Prostate gland (tissue), 2 donors: Measurements from ENCODE around the gene CDK4. TPM values are rescaled to one million over a fixed set of nuclear protein-coding genes. Genes with fewer than 3 reads are reported as not detected.
A peak's percentile ranks its signal among the peaks of the same experiment; 100 is the strongest.

Experiments used
- DNase-seq: peaks from one replicate; pipeline ENCODE4 v3.0.0-alpha.2; 2019; ENCODE audit warnings: low spot score
- H3K27ac ChIP-seq, 2 donors: fragments of 200-600 bp; sonication (generic); 2 replicates each; pipeline ENCODE4 v1.5.1; 2017 to 2019
- H3K27me3 ChIP-seq: fragments of 200-600 bp; sonication (generic); replicated peaks from 2 replicates; pipeline ENCODE4 v1.5.1; 2019; ENCODE audit not compliant: insufficient read depth
- H3K36me3 ChIP-seq, 2 donors: fragments of 200-600 bp; sonication (generic); 1 replicate in 1 of 2; 2 replicates in 1 of 2; pipeline versions ENCODE4 v1.5.1 to v1.8.1; 2017 to 2019
- H3K4me1 ChIP-seq: fragments of 200-600 bp; sonication (generic); replicated peaks from 2 replicates; pipeline ENCODE4 v1.5.1; 2019
- H3K4me3 ChIP-seq, 2 donors: fragments of 200-600 bp; sonication (generic); 2 replicates each; pipeline ENCODE4 v1.5.1; 2017 to 2019
- H3K9me3 ChIP-seq: fragments of 200-600 bp; sonication (generic); 2 replicates; pipeline ENCODE4 v1.5.1; 2017
- POLR2A ChIP-seq: fragments of 450-650 bp; IDR thresholded peaks from one replicate; pipeline ENCODE4 v1.6.1; 2016; ENCODE audit warnings: antibody characterized with exemption, mild to moderate bottlenecking
- POLR2AphosphoS5 ChIP-seq: sonication (generic); formaldehyde crosslinking; IDR thresholded peaks from one replicate; pipeline ENCODE4 v1.6.1; 2017; ENCODE audit warnings: antibody characterized with exemption
- WGBS: methylation state at CpG from one replicate; pipeline ENCODE4 v1.1.5; 2018; 5-methylcytosine and 5-hydroxymethylcytosine counted together
- intact Hi-C: fragments of 100-400 bp; cut with DNase I; formaldehyde crosslinking; loops from one replicate; pipeline ENCODE4 v1.14.2; 2022
- total RNA-seq, 2 donors: library from RNA; depleted of rRNA; stranded (reverse); fragments of >200 nt; gene quantifications; one replicate each; pipeline ENCODE4 v1.1.0, GENCODE V29; 2016
- TF ChIP-seq, protein P1 (sequence below), 4 experiments: fragments of 200-600 bp in 2 of 4; fragments of 450-650 bp in 2 of 4; sonication (generic) in 2 of 4; IDR thresholded peaks; 1 replicate in 3 of 4; 2 replicates in 1 of 4; pipeline ENCODE4 v1.5.1; 2016 to 2019; ENCODE audit warnings: antibody characterized with exemption in 4 of 4, mild to moderate bottlenecking in 2 of 4, moderate library complexity in 2 of 4

The CDK4 gene
- total RNA-seq, 2 donors from 2014 or later = 97.5 to 103 TPM

DNA sequence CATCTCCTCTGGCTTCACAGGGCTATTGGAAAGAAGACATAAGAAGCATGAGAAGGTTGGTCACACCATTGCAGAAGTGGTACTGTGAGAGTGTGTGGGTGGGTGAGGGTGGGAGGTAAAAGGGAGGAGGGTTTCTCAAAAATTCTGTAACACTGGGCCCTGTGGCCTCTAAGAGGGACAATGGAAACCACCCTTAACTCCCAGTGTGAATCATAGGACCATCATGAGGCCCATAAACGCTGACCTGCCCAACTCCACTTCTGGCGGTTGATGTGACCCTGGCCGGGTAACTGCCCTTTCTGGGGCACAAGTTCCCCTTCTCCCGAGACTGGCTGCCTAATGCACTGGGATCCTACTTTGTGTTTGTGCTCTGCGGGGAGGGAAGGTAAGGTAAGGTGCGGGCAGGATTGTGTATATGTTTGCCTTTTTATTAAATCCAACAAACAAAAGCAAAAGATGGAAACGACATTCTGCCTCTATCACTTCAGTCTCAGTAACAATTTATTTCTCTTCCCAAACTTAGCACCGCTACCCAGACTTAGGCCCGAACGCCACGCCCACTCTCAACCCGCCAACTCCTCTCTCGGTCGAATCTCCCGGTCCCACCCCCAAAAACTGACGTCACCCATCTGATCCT, 19.2 kb upstream of the CDK4 start:
- intact Hi-C loops = no loop called here
- Histone ChIP-seq H3K9me3 (no peaks in the 10 kb centered on the region), H3K4me3 (peak overlapping the region; percentile 67 to 88), H3K27me3 (no peaks in the 10 kb centered on the region), H3K36me3 (no peaks in the 10 kb centered on the region), H3K4me1 (peaks cover 9% of the 10 kb centered on the region), H3K27ac (peak overlapping the region; percentile 86 to 89)
- peak; percentile 79 for DNase-seq
- WGBS = 2% methylated on average over 16 of the region's 16 CpGs
- TF ChIP-seq, protein P1, sequence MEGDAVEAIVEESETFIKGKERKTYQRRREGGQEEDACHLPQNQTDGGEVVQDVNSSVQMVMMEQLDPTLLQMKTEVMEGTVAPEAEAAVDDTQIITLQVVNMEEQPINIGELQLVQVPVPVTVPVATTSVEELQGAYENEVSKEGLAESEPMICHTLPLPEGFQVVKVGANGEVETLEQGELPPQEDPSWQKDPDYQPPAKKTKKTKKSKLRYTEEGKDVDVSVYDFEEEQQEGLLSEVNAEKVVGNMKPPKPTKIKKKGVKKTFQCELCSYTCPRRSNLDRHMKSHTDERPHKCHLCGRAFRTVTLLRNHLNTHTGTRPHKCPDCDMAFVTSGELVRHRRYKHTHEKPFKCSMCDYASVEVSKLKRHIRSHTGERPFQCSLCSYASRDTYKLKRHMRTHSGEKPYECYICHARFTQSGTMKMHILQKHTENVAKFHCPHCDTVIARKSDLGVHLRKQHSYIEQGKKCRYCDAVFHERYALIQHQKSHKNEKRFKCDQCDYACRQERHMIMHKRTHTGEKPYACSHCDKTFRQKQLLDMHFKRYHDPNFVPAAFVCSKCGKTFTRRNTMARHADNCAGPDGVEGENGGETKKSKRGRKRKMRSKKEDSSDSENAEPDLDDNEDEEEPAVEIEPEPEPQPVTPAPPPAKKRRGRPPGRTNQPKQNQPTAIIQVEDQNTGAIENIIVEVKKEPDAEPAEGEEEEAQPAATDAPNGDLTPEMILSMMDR (IDR thresholded peaks at IDR 0.05) = no peak
- no peak for TF ChIP-seq POLR2AphosphoS5
- TF ChIP-seq POLR2A = no peak

DNA sequence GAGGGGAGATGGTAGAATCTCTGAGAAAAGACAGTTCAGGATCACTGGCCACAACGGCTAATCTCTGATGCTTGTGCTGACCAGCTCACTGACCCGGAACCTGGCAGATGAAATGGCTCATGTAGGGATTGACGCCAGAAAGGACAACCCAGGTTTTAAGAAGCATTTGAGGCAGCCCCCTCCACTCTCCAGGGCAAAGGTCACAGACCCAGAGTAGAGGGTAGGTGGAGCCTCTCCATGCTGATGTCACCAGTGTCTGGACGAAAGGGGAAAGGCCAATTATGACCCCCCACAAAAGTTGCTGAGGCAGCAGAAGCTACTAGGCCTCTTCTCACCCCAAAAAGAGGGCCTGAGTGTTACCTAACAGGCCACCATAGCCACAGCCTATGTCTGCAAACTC, 18.6 kb upstream of the CDK4 start:
- intact Hi-C loops = no loop called here
- Histone ChIP-seq H3K4me1 (peaks cover 16% of the 10 kb centered on the region), H3K4me3 (no peak overlapping the region), H3K27ac (no peak overlapping the region), H3K36me3 (no peaks in the 10 kb centered on the region), H3K9me3 (no peaks in the 10 kb centered on the region), H3K27me3 (no peaks in the 10 kb centered on the region)
- 75% methylated on average over 4 of the region's 4 CpGs for WGBS
- DNase-seq = no peak
- TF ChIP-seq POLR2A = no peak
- TF ChIP-seq POLR2AphosphoS5 = no peak
- TF ChIP-seq, protein P1 (IDR thresholded peaks at IDR 0.05) = no peak

- intact Hi-C loops = no loop called here
- no peaks in the 10 kb centered on the region for H3K27me3 ChIP-seq
- WGBS = 93% methylated on average over 11 of the region's 11 CpGs
- TF ChIP-seq POLR2AphosphoS5 = no peak
- TF ChIP-seq, protein P1 (IDR thresholded peaks at IDR 0.05) = no peak
- TF ChIP-seq POLR2A = no peak
- H3K9me3 ChIP-seq = no peaks in the 10 kb centered on the region
- DNase-seq = no peak
- no peak overlapping the region for H3K27ac ChIP-seq
- no peak overlapping the region for H3K4me3 ChIP-seq
- peaks cover 24% of the 10 kb centered on the region for H3K4me1 ChIP-seq
- no peaks in the 10 kb centered on the region for H3K36me3 ChIP-seq
Observed at GRCh38 chr12:57769594-57769993, 17.5 kb upstream of the CDK4 start.

DNA sequence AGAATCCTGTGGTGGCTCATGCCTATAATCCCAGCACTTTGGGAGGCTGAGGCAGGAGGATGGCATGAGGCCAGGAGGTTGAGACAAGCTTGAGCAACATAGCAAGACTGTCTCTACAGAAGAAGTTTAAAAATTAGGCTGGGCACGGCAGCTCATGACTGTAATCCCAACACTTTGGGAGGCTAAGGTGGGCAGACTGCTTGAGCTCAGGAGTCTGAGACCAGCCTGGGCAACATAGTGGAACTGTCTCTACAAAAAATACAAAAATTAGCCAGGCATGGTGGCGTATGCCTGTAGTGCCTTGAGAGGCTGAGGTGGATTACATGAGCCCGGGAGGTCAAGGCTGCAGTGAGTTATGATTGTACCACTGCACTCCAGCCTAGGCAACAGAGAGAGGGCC, 15.8 kb upstream of the CDK4 start:
- 100% methylated on average over 3 of the region's 3 CpGs for WGBS
- no peak overlapping the region for H3K27ac ChIP-seq

DNA sequence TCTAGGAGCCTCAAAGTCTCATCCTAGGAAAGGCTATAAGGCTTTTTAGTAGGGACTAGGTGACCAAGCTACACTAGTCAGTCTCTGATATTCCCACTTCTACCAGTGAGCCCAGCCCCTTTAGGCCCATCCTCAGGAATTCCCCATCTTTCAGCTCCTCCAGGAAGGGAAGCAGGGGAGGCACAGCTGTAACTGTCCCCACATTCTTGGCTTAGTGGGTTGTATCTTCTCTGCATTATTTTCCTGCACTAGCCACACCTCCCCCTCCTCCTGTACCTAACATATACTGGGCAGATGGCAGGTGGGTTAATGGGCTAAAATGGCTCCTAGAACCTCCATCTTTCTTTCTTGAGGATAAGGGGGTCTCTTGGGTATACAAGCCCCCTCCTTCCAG, 15.2 kb upstream of the CDK4 start:
- TF ChIP-seq, protein P1 (IDR thresholded peaks at IDR 0.05) = no peak
- TF ChIP-seq POLR2AphosphoS5 (no peak), POLR2A (no peak)
- intact Hi-C loops = no loop called here
- H3K27me3 ChIP-seq = no peaks in the 10 kb centered on the region
- no peak overlapping the region for H3K27ac ChIP-seq
- H3K4me3 ChIP-seq = no peak overlapping the region
- H3K4me1 ChIP-seq = peaks cover 24% of the 10 kb centered on the region
- no peak for DNase-seq
- H3K9me3 ChIP-seq = no peaks in the 10 kb centered on the region
- no peaks in the 10 kb centered on the region for H3K36me3 ChIP-seq

More for the DNA sequence above, 15.8 kb upstream of the CDK4 start:
- TF ChIP-seq POLR2AphosphoS5 = no peak
- no peak for TF ChIP-seq POLR2A
- TF ChIP-seq, protein P1 (IDR thresholded peaks at IDR 0.05) = no peak
- Histone ChIP-seq H3K27me3 (no peaks in the 10 kb centered on the region), H3K9me3 (no peaks in the 10 kb centered on the region), H3K4me1 (peaks cover 24% of the 10 kb centered on the region), H3K36me3 (no peaks in the 10 kb centered on the region), H3K4me3 (no peak overlapping the region)
- no peak for DNase-seq
- intact Hi-C loops = no loop called here
